Measurements from ENCODE around the gene CARD14.

CARD14 gene

DNA sequence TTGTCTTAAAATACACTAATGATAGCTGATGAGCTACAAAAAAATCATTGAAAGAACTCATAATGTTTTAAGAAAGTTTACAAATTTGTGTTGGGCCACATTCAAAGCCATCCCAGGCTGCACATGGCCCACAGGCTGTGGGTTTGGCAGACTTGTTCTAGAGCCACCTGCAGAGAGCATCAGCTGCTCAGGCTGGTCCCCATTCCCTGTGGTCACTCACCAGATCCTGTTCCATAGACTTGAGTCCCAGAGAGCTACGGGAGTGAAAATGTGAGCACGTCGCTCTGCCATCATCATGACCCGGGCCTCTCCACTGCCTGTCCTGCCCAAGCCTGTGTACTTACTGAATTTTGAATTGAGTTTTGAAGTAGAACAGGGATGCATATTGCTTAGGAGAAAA lies 57.3 kb downstream of the CARD14 start:
- H3K9ac ChIP-seq (ENCODE audit: low read depth, low read length, poor library complexity, severe bottlenecking) = no peak overlapping the region
- no peak overlapping the region for H3K4me3 ChIP-seq (ENCODE audit: low read length, poor library complexity, severe bottlenecking)
- no peaks in the 10 kb centered on the region for H3K9me3 ChIP-seq (ENCODE audit: insufficient read depth, low read depth, low read length)
- H3K4me1 ChIP-seq (ENCODE audit: insufficient read depth, low read length, poor library complexity, severe bottlenecking) = no peaks in the 10 kb centered on the region
- H2AFZ ChIP-seq (ENCODE audit: low read length) = no peak overlapping the region
- H3K4me2 ChIP-seq (ENCODE audit: low read depth, low read length, poor library complexity, severe bottlenecking) = no peak overlapping the region
- H3K79me2 ChIP-seq (ENCODE audit: insufficient read depth, low read length) = no peaks in the 10 kb centered on the region
- no peaks in the 10 kb centered on the region for H3F3A ChIP-seq (ENCODE audit: low read depth)
- no peaks in the 10 kb centered on the region for H3K36me3 ChIP-seq (ENCODE audit: insufficient read depth, low read length)
- no peaks in the 10 kb centered on the region for H4K20me1 ChIP-seq (ENCODE audit: insufficient read depth, low read length, poor library complexity, severe bottlenecking)
- H3K9me2 ChIP-seq (replicated peaks; ENCODE audit: low read depth, low read length) = no peaks in the 10 kb centered on the region
- no peaks in the 10 kb centered on the region for H3K27me3 ChIP-seq (ENCODE audit: insufficient read depth, low read length, poor library complexity, severe bottlenecking)
- TF ChIP-seq, protein P1, sequence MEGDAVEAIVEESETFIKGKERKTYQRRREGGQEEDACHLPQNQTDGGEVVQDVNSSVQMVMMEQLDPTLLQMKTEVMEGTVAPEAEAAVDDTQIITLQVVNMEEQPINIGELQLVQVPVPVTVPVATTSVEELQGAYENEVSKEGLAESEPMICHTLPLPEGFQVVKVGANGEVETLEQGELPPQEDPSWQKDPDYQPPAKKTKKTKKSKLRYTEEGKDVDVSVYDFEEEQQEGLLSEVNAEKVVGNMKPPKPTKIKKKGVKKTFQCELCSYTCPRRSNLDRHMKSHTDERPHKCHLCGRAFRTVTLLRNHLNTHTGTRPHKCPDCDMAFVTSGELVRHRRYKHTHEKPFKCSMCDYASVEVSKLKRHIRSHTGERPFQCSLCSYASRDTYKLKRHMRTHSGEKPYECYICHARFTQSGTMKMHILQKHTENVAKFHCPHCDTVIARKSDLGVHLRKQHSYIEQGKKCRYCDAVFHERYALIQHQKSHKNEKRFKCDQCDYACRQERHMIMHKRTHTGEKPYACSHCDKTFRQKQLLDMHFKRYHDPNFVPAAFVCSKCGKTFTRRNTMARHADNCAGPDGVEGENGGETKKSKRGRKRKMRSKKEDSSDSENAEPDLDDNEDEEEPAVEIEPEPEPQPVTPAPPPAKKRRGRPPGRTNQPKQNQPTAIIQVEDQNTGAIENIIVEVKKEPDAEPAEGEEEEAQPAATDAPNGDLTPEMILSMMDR (conservative IDR thresholded peaks at IDR 0.05; ENCODE audit: low read length) = no peak
- TF ChIP-seq EZH2phosphoT487 (IDR thresholded peaks at IDR 0.05; ENCODE audit: borderline replicate concordance) = no peak

DNA sequence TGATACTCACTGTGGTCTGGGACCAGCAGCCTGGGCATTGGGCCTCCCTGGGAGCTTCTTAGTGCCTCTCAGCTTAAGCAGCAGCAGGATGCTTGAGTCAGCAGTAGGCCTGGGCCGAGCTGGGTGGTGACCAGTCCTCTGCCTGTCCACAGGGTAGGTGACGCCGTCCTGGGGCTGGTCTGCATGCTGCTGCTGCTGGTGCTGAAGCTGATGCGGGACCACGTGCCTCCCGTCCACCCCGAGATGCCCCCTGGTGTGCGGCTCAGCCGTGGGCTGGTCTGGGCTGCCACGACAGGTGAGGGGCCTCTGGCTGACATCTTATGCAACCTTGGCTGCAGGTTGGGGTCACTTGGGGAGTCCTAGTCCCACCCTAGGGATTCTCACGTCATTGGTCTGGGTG lies 57.8 kb downstream of the CARD14 start:
- Histone ChIP-seq H3K9me2 (replicated peaks; ENCODE audit: low read depth, low read length) (no peaks in the 10 kb centered on the region), H3K36me3 (ENCODE audit: insufficient read depth, low read length) (no peaks in the 10 kb centered on the region), H2AFZ (ENCODE audit: low read length) (no peak overlapping the region), H3F3A (ENCODE audit: low read depth) (no peaks in the 10 kb centered on the region), H3K27me3 (ENCODE audit: insufficient read depth, low read length, poor library complexity, severe bottlenecking) (no peaks in the 10 kb centered on the region), H3K4me1 (ENCODE audit: insufficient read depth, low read length, poor library complexity, severe bottlenecking) (no peaks in the 10 kb centered on the region), H3K4me3 (ENCODE audit: low read length, poor library complexity, severe bottlenecking) (no peak overlapping the region), H3K79me2 (ENCODE audit: insufficient read depth, low read length) (no peaks in the 10 kb centered on the region), H3K9me3 (ENCODE audit: insufficient read depth, low read depth, low read length) (peaks cover 4% of the 10 kb centered on the region; the same call in 1 of the 2 replicates), H3K9ac (ENCODE audit: low read depth, low read length, poor library complexity, severe bottlenecking) (no peak overlapping the region), H3K4me2 (ENCODE audit: low read depth, low read length, poor library complexity, severe bottlenecking) (no peak overlapping the region), H4K20me1 (ENCODE audit: insufficient read depth, low read length, poor library complexity, severe bottlenecking) (no peaks in the 10 kb centered on the region)
- no peak for TF ChIP-seq EZH2phosphoT487 (IDR thresholded peaks at IDR 0.05; ENCODE audit: borderline replicate concordance)
- TF ChIP-seq, protein P1 (conservative IDR thresholded peaks at IDR 0.05; ENCODE audit: low read length) = no peak

DNA sequence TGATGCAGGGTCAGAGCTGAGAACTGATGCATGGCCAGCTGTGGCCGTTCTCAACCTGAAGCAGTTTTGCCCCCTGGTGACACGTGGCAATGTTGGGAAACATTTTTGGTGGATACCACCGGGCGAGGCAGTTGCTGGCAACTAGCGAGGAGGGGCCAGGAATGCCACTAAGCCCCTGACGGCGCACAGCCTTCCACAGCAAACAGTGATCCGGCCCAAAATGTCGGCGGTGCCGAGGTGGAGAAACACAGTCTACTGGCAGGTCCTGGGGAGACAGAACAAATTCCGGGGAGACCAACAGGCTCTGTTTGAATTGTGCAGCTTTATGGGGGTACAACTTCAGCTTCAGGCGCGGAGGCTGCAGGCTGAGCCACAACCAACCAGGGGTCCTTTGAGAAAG lies 58.6 kb downstream of the CARD14 start:
- Histone ChIP-seq H3K9ac (ENCODE audit: low read depth, low read length, poor library complexity, severe bottlenecking) (no peak overlapping the region), H3F3A (ENCODE audit: low read depth) (no peaks in the 10 kb centered on the region), H4K20me1 (ENCODE audit: insufficient read depth, low read length, poor library complexity, severe bottlenecking) (no peaks in the 10 kb centered on the region), H3K27me3 (ENCODE audit: insufficient read depth, low read length, poor library complexity, severe bottlenecking) (no peaks in the 10 kb centered on the region), H3K9me2 (replicated peaks; ENCODE audit: low read depth, low read length) (no peaks in the 10 kb centered on the region), H3K9me3 (ENCODE audit: insufficient read depth, low read depth, low read length) (peaks cover 6% of the 10 kb centered on the region; the same call in 1 of the 2 replicates), H3K4me3 (ENCODE audit: low read length, poor library complexity, severe bottlenecking) (no peak overlapping the region), H3K4me1 (ENCODE audit: insufficient read depth, low read length, poor library complexity, severe bottlenecking) (no peaks in the 10 kb centered on the region), H3K79me2 (ENCODE audit: insufficient read depth, low read length) (no peaks in the 10 kb centered on the region), H2AFZ (ENCODE audit: low read length) (no peak overlapping the region), H3K4me2 (ENCODE audit: low read depth, low read length, poor library complexity, severe bottlenecking) (no peak overlapping the region), H3K36me3 (ENCODE audit: insufficient read depth, low read length) (no peaks in the 10 kb centered on the region)
- TF ChIP-seq, protein P1 (conservative IDR thresholded peaks at IDR 0.05; ENCODE audit: low read length) = no peak
- no peak for TF ChIP-seq EZH2phosphoT487 (IDR thresholded peaks at IDR 0.05; ENCODE audit: borderline replicate concordance)
